ENCODE results near the gene ZNF197. TPM values are rescaled to one million over a fixed set of nuclear protein-coding genes. Genes with fewer than 3 reads are reported as not detected.
"Not testable (repeated sequence)": the region's sequence is repeated elsewhere in the genome, so short reads cannot be mapped to it uniquely, and the experiment has no call there.

The ZNF197 gene
- total RNA-seq, 2 experiments from 2014 or later, result 9.1 to 9.9 TPM

GRCh38 chr3:44669760-44670159 lies 44.9 kb downstream of the ZNF197 start:
- Mint-ChIP-seq H3K4me3 (no peak overlapping the region), H3K36me3 (peaks cover 2% of the 10 kb centered on the region), H3K4me1 (ENCODE audit: low read depth) (no peaks in the 10 kb centered on the region), H3K9me3 (peaks cover 28% of the 10 kb centered on the region), H3K27me3 (no peaks in the 10 kb centered on the region), H3K27ac (no peak overlapping the region)
- DNase-seq, result no peak
- ChIA-PET CTCF (no interaction called here), POLR2A (no interaction called here)
- intact Hi-C loops (cut with micrococcal nuclease), result no loop called here

GRCh38 chr3:44673466-44673865 lies 48.6 kb downstream of the ZNF197 start:
- H3K27ac Mint-ChIP-seq; H3K36me3 Mint-ChIP-seq; DNase-seq; H3K27me3 Mint-ChIP-seq; intact Hi-C loops (cut with micrococcal nuclease); POLR2A ChIA-PET; CTCF ChIA-PET; H3K4me1 Mint-ChIP-seq (ENCODE audit: low read depth); H3K4me3 Mint-ChIP-seq: not testable (repeated sequence)
- H3K9me3 Mint-ChIP-seq, result peaks cover 15% of the 10 kb centered on the region

DNA sequence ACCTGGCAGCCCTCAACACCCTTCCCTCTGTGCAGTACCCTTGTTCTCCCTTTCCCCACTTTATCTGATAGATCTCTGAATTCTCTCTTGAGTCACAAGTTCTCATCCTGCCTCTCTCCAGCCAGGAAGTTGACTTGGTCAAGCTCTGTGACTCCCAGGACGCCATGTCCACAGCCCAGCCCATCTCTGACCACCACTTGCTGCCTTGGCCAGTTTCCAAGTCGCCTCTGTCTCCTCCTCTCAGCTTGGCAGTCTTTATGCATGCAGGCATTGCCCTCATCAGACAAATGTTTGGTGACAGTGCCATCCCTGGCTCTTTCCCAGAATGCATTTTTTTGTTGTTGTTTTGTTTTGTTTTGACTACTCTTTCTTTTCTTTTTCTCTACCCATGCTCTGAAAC lies 49.4 kb downstream of the ZNF197 start:
- no peak for DNase-seq
- H3K4me3 Mint-ChIP-seq, result no peak overlapping the region
- ChIA-PET POLR2A (no interaction called here), CTCF (no interaction called here)
- no peaks in the 10 kb centered on the region for H3K36me3 Mint-ChIP-seq
- H3K9me3 Mint-ChIP-seq, result peaks cover 15% of the 10 kb centered on the region
- H3K27me3 Mint-ChIP-seq, result no peaks in the 10 kb centered on the region
- H3K27ac Mint-ChIP-seq, result no peak overlapping the region
- no peaks in the 10 kb centered on the region for H3K4me1 Mint-ChIP-seq (ENCODE audit: low read depth)
- intact Hi-C loops (cut with micrococcal nuclease), result no loop called here

DNA sequence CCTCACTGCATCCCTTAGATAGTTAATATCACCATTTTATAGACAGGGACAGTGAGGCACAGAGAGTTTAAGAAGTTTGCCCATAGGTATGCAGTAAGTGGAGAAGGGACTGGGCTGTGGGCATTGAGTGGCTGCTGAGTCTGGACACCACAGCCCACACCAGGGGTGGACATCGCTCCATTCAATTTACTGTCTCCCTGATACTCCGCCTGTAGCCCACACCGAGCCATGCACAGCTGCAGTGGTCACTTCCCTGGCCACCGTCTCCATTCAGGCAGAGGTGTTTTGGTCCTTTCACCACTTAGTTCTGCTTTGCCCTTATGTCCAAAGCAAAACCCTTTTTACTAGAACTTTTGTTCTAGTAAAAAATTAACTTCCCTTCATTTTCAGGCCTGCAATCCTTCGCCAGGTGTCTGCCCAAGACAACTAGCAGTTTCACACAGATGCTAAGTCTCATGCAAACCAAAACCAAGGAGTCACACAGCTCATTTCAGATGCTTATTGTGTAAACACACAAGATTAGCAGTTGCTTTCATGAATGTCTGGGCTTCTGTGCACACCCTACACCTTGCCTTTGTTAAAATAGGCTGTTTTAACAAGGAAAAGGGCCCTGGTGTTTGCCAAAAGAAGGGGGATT lies 53.8 kb downstream of the ZNF197 start:
- POLR2A ChIA-PET, result no interaction called here
- peaks cover 31% of the 10 kb centered on the region for H3K9me3 Mint-ChIP-seq

GRCh38 chr3:44680921-44681455 lies 56.2 kb downstream of the ZNF197 start:
- Mint-ChIP-seq H3K4me3 (no peak overlapping the region), H3K27ac (no peak overlapping the region), H3K27me3 (peaks cover 10% of the 10 kb centered on the region), H3K4me1 (ENCODE audit: low read depth) (peaks cover 11% of the 10 kb centered on the region), H3K36me3 (peaks cover 36% of the 10 kb centered on the region), H3K9me3 (peaks cover 30% of the 10 kb centered on the region)
- intact Hi-C loops (cut with micrococcal nuclease), result no loop called here
- POLR2A ChIA-PET, result no interaction called here
- no peak for DNase-seq
- CTCF ChIA-PET, result no interaction called here

More for the DNA sequence above, 53.8 kb downstream of the ZNF197 start:
- DNase-seq, result no peak
- Mint-ChIP-seq H3K36me3 (peaks cover 16% of the 10 kb centered on the region), H3K4me3 (no peak overlapping the region), H3K27ac (no peak overlapping the region), H3K27me3 (peaks cover 1% of the 10 kb centered on the region), H3K4me1 (ENCODE audit: low read depth) (no peaks in the 10 kb centered on the region)
- intact Hi-C loops (cut with micrococcal nuclease), result no loop called here
- CTCF ChIA-PET, result no interaction called here

DNA sequence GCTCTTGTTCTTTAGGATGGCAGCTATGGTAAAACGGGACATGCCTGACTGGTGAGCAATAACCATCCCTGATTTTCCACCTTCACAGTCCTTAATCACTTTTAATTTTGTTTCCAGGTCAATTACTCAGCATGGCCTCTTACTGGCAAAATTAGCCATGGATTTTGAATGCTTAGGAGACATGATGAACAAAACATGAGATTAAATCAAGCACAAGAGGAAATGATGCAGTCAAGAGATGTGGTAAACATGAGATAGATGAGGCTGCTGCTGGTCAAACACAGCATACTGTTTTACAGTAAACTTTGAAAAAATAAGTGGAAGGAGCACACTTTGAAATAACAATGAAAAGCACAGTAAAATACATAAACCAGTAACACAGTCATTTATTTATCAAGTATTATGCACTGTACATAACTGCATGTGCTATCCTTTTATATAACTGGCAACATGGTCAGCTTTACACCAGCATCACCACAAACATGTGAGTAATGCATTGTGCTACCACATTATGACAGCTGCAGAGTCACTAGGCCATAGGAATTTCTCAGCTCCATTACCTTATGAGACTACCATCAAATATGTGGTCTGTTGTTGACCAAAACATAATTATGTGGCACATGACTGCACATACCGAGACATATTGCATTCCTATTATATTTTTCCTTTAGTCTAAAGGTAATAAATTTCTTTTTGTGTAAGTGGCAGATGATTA lies 57.5 kb downstream of the ZNF197 start:
- Mint-ChIP-seq H3K4me1 (ENCODE audit: low read depth) (peaks cover 11% of the 10 kb centered on the region), H3K27ac (no peak overlapping the region), H3K4me3 (no peak overlapping the region), H3K36me3 (peaks cover 43% of the 10 kb centered on the region), H3K9me3 (peaks cover 39% of the 10 kb centered on the region), H3K27me3 (peaks cover 19% of the 10 kb centered on the region)
- ChIA-PET CTCF (no interaction called here), POLR2A (no interaction called here)
- no peak for DNase-seq
- intact Hi-C loops (cut with micrococcal nuclease), result no loop called here

DNA sequence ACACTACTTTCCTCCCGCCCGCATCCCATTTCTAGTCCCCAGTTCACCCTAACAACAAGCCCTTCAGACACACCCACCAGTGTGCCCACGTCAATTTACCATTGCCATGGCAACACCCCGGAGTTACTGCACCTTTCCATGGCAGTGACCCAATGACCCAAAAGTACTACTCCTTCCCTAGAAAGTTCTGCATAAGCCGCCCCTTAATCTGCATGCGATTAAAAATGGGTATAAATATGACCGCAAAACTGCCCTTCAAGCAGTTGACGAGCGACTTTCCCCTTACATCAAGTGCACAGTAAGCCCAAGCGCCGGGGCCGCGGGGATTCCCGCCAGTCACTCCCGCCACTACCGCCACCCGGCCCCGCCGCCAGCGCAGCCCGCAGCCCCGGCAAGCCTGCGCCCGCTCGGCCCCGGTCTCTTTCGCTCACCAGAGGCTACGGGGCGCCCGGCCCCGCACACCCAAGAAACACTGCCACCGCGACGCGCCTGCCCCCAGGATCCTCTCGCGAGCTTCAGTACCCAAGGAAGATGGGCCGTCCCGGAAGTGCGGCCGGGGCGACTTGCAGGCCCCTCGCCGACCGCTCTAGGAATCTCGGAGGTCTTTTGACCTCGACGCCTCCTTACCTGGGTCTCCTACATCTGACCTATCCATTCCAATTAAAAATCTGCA lies 60.4 kb downstream of the ZNF197 start:
- Mint-ChIP-seq H3K9me3 (peaks cover 41% of the 10 kb centered on the region), H3K4me1 (ENCODE audit: low read depth) (peaks cover 11% of the 10 kb centered on the region), H3K36me3 (peaks cover 50% of the 10 kb centered on the region), H3K4me3 (peak overlapping the region; percentile 70), H3K27me3 (peaks cover 30% of the 10 kb centered on the region), H3K27ac (no peak overlapping the region)
- CTCF ChIA-PET, result no interaction called here
- POLR2A ChIA-PET, result no interaction called here
- DNase-seq, result peak; percentile 68
- intact Hi-C loops (cut with micrococcal nuclease), result loop anchor here (1.0 kb wide), 2 partner anchors 44 to 61 kb away; partner anchors contain the start of gene ZNF501

DNA sequence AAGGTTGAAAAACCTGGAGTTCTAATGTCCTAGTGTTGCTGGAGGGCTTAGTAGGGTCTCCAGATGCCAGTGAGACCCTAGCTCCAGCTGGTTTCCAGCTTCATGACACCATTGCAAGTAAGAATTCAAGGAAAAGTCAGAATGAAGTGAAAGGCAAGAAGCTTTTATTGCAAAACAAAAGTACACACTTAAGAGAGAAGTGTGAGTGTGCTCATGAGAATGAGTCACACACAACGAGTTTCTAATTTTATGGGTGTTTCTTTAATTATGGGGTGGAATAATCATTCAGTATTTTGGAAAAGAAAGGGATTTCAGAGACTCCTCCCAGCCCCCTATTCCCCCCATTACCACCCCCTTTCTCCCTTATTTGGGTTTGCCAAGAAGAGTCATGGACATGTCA lies 63.1 kb downstream of the ZNF197 start:
- intact Hi-C loops (cut with micrococcal nuclease), result no loop called here
- ChIA-PET CTCF (no interaction called here), POLR2A (no interaction called here)
- Mint-ChIP-seq H3K27me3 (peaks cover 40% of the 10 kb centered on the region), H3K27ac (no peak overlapping the region), H3K4me3 (no peak overlapping the region), H3K4me1 (ENCODE audit: low read depth) (peaks cover 11% of the 10 kb centered on the region), H3K9me3 (peaks cover 28% of the 10 kb centered on the region), H3K36me3 (peaks cover 38% of the 10 kb centered on the region)
- DNase-seq, result no peak

Other genes with a start within 250 kb of the ZNF197 start
- gene ZNF445, start 147.4 kb upstream of the ZNF197 start, total RNA-seq, result 10 to 100 TPM; 16.6 to 18.7 TPM
- 1 to 10 TPM; 1.3 to 1.7 TPM for gene ZKSCAN7, start 69.8 kb upstream of the ZNF197 start, total RNA-seq
- gene ZNF660, start 40.1 kb upstream of the ZNF197 start, total RNA-seq, result under 1 TPM; 0.07 to 0.10 TPM
- 1 to 10 TPM; 3.2 TPM for gene ZNF35, start 23.7 kb downstream of the ZNF197 start, total RNA-seq
- under 1 TPM; 0.69 to 0.77 TPM for gene ZNF502, start 87.6 kb downstream of the ZNF197 start, total RNA-seq
- gene ZNF501, start 104.6 kb downstream of the ZNF197 start, total RNA-seq, result 1 to 10 TPM; 1.5 to 2.6 TPM
- 10 to 100 TPM; 32.5 to 38.6 TPM for gene KIAA1143, start 136.6 kb downstream of the ZNF197 start, total RNA-seq
- 10 to 100 TPM; 41.0 to 45.1 TPM for gene KIF15, start 136.8 kb downstream of the ZNF197 start, total RNA-seq
- gene TMEM42, start 236.9 kb downstream of the ZNF197 start, total RNA-seq, result 10 to 100 TPM; 13.0 to 13.5 TPM
- not detected for gene TGM4, start 249.6 kb downstream of the ZNF197 start, total RNA-seq